MG63 (cell line): ENCODE data around the gene MCC. TPM values are rescaled to one million over a fixed set of nuclear protein-coding genes. Genes with fewer than 3 reads are reported as not detected.

Source experiments
- DNase-seq: peaks from one replicate; pipeline ENCODE4 v3.0.0-alpha.2; 2020
- H3K27me3 ChIP-seq: fragments of 250-450 bp; sonication (Bioruptor Pico); 2 replicates; pipeline ENCODE4 v1.5.1; 2020; ENCODE audit warnings: mild to moderate bottlenecking, moderate library complexity
- H3K36me3 ChIP-seq: fragments of 250-450 bp; sonication (Bioruptor Pico); 2 replicates; pipeline ENCODE4 v1.5.1; 2020; ENCODE audit warnings: mild to moderate bottlenecking, moderate library complexity
- H3K4me3 ChIP-seq: fragments of 250-450 bp; sonication (Bioruptor Pico); 2 replicates; pipeline ENCODE4 v1.5.1; 2020; ENCODE audit warnings: mild to moderate bottlenecking, moderate library complexity
- H3K9me3 ChIP-seq: fragments of 250-450 bp; sonication (Bioruptor Pico); 2 replicates; pipeline ENCODE4 v1.5.1; 2020; ENCODE audit warnings: mild to moderate bottlenecking, moderate library complexity
- total RNA-seq: library from RNA; depleted of rRNA; stranded (reverse); fragments of >200 nt; shearing (Covaris generic); gene quantifications from 2 replicates; pipeline ENCODE4 v1.2.3, GENCODE V29; 2014; ENCODE audit warnings: low replicate concordance

MCC gene
- total RNA-seq, 1 experiment from 2014 or later = 7.1 TPM

DNA sequence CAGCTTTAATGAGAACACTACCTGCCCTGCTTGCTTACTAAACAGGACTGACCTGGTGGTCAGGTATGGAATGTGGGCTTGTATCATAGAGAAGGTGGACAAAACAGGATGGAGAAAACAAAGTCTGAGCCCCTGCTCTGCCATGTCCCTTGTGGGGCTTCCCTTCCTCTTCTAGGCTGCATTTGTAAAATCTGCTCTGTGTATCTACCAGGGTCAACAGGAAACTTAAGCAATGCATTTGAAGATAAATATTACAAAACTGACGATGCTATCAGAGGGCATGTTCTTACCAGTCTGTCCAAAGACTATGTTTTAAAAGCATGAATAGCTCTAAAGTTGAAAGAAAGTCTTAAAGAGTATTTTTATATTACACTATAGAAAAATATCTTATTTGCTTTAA is 282.9 kb downstream of the MCC start:
- DNase-seq = no peak
- Histone ChIP-seq H3K9me3 (no peaks in the 10 kb centered on the region), H3K27me3 (no peaks in the 10 kb centered on the region), H3K4me3 (no peak overlapping the region), H3K36me3 (no peaks in the 10 kb centered on the region)

DNA sequence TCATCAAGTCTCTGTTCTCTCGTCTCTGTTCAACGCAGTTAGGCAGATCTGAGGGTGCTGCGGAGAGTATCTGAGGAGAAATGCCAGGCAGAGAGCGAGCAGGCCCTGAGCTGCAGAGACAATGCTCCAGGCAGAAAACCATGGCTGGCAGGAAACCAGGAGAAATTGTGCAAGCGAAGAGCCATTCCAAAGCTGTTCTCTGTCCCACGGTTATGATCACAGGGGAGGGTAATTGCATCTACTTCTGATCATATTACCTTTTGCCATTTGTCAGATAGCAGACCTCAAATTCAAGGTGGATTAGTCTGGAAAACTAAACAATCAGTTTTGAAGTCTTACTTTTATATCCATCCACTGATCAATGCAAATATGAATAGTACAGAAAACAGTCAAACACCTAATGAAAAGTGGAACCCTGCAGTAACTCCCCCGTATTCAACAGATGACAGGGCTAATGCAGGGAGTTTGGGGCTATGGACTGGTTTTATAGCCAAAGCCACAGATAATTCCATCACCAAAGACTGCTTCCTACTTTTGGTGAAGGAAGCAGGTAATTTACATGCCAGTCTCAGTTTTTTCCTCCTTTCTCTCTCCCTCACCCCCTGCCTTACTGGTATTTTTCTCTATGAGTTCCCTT is 283.6 kb downstream of the MCC start:
- Histone ChIP-seq H3K9me3 (no peaks in the 10 kb centered on the region), H3K36me3 (no peaks in the 10 kb centered on the region), H3K27me3 (no peaks in the 10 kb centered on the region), H3K4me3 (no peak overlapping the region)
- DNase-seq = no peak

DNA sequence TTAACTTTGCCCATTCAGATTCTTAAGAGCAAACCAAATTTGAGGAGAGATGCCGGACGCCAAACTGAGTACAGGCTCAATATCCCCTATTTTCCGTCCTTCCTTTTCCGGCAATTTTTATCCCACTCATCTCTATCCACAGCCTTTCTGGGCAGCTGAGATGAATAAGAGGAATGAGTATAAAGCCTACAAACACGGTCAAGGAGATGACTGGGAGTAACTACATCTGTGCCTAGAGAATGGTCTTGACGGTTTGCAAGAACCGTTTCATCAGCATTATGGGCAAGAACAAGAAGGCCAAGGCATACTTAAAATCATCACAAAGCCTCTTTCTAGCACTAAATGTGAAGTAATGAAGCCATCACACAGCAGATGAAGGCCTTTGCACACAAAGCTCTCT is 284.3 kb downstream of the MCC start:
- Histone ChIP-seq H3K4me3 (no peak overlapping the region), H3K36me3 (no peaks in the 10 kb centered on the region), H3K27me3 (no peaks in the 10 kb centered on the region), H3K9me3 (no peaks in the 10 kb centered on the region)
- no peak for DNase-seq

DNA sequence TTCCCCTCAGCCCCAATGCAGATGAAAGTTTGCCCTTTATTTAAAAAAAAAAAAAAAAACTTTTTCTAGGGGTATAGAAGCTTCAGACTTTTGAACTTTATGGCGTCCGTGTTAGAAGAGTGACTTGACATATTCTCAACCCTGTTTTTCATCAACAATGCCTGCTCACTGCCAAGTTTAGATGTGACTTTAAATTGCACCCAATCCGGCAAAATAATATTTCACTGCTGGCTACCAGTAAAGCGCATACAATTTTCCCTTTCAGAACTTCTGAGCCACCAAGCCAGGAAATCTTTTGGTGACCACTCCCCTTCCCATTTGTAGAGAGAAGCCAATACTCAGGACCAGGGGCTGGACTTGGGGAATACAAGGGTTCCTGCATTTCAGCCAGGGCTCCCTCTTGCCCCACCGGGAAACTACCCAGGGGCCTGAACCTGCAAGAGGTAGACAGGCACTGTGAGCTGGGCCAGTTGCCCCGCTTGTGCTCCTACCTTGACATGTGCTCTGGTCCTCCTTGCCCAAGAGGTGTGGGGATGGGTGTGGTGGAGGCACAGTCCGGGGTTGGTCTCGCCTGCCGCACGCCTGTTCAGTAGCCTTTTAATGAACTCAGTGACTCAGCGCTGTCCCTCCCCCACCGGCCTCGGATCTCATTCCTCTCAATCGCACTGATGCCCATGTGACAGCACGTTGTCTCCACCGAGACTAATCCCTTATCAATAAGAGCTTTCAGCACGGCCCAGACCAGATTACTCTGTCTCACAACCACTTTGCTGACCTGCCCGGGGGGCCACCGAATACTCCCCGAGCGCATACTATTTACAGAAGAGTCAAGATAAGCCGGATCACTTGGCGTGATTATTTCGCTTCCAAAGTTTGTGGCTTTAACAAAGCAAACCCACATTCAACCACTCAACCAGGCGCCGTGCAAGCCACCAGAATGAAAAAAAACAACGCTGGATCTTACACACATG is 285.2 kb downstream of the MCC start:
- no peak for DNase-seq
- Histone ChIP-seq H3K27me3 (no peaks in the 10 kb centered on the region), H3K36me3 (no peaks in the 10 kb centered on the region), H3K4me3 (no peak overlapping the region), H3K9me3 (no peaks in the 10 kb centered on the region)

DNA sequence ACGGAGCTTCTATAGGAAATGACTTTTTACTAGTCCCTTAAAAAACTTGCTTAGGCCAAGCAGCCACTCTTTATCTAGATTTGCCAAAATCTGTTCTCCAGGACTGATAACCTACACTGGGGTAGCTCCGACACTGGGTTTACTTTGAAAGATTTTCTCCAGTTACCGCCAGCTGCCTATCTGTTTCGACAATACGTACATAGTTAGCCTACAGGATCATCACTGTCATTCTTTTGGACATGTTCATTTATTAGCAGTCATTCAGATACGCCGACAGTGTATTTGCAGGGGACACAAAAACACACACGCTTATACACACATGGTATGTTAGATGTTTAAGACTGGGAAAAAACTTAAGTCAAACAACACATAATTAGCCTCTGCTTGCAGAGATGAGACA is 286.0 kb downstream of the MCC start:
- no peaks in the 10 kb centered on the region for H3K27me3 ChIP-seq
- H3K9me3 ChIP-seq = no peaks in the 10 kb centered on the region
- no peak for DNase-seq
- H3K36me3 ChIP-seq = no peaks in the 10 kb centered on the region
- no peak overlapping the region for H3K4me3 ChIP-seq

DNA sequence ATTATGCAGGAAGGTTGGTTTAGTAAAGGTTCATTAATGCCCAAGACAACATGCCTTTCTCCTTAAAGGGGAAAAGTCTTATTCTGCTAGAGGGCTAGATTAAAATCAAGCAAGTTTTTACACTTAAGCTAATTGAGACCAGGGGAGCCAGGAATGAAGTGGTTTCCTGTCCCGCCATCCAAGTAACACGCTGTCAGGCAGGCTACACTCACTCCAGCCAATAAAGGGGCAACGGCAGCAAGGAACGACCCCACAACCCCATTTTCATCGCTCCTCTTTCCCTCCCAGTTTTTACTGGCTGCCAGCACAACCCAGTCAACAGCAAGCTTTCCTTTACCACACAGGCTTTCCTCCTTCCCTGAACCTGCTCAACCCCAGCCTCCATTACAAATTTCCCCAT is 286.5 kb downstream of the MCC start:
- Histone ChIP-seq H3K4me3 (no peak overlapping the region), H3K27me3 (no peaks in the 10 kb centered on the region), H3K36me3 (no peaks in the 10 kb centered on the region), H3K9me3 (no peaks in the 10 kb centered on the region)
- DNase-seq = no peak

DNA sequence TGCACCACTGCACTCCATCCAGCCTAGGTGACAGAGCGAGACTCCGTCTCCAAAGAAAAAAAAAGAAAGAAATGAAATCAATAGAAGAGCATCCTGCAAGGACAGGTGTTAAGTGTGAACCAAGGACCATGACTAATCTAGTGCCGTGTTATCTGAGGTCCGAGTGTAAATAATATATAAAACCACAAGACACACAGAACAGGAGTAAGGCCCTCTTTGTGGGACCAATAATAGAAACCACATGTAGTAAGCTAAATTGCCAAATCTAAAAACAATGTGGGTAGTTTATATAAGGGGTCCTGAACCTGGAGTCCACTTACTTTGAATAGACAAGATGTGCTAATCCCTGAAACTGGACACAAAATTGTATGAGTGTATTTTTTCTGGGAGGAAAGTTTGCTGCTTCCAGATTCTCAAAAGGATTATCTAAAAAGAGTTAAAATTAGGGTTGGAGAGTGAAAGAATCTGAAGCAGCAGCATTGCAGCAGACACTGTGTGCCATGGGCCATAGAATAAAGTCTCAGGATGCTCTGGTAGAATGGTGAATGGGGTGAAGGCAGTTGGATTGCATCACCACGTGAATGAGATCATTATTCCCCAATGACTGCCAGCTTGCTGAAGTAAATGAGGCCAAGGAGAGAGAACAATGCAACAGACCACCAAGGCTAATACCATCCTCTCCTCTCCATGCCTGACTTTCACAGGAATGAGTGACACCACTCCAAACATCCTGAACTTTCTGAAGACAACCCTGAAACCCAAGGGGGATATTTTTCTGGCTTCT is 288.9 kb downstream of the MCC start:
- Histone ChIP-seq H3K4me3 (no peak overlapping the region), H3K9me3 (no peaks in the 10 kb centered on the region), H3K36me3 (no peaks in the 10 kb centered on the region), H3K27me3 (no peaks in the 10 kb centered on the region)
- no peak for DNase-seq

DNA sequence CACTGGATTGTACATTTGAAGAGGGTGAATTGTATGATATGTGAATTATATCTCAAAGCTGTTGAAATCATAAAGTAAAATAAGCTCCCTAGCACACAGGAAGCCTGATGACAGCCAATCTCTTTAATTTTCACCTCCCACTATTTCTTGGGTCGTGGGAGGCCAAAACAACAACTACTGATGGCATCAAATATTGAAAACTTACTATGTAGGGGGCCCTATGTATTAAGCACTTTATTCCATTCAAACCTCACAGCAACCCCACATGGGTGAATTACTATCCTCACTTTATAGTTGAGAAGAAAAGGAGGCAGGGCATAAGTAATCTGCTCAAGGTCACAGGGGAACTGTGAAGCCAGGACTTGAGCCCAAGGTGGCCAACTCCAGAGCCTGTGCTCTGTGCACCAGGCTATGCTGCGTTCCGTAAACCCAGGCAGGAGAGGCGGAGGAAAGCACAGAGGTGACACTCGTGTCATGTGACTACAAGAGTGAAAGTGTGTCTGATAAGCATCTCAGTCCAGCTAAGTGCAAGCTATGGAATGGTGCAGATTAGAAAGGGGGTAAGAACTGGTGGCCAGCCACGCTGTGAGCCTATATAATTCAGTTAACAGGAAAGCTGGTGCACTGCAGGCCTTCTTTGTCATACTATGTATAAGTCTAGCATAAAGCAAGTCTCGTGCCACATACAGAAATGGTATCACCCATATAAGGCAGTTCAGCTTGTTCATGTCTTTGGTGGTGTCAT is 290.6 kb downstream of the MCC start:
- no peak for DNase-seq
- Histone ChIP-seq H3K36me3 (no peaks in the 10 kb centered on the region), H3K9me3 (0 out of 2 replicates have a peak, but pooled peaks cover 2% of the 10 kb centered on the region), H3K4me3 (no peak overlapping the region), H3K27me3 (no peaks in the 10 kb centered on the region)

DNA sequence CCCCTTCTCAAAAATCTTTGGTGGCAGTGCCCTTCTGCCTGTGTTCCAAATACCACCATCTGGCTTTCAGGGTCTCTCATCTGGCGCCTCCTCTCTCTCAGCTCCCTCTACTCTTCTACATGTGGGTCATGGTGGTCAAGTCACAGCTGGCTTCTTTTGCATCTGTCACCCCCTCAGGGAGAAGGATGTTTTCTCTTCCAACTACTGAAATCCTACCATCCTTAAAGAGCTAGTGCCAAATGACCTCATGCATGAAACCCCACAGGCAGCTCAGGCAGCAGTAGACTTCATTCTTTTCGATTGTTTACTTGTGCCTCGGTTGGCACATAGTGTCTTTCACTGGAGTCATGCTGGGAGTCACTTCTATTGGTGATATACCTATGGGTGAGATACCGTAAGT is 292.5 kb downstream of the MCC start:
- Histone ChIP-seq H3K4me3 (no peak overlapping the region), H3K27me3 (no peaks in the 10 kb centered on the region), H3K36me3 (no peaks in the 10 kb centered on the region), H3K9me3 (0 out of 2 replicates have a peak, but pooled peaks cover 2% of the 10 kb centered on the region)
- no peak for DNase-seq

DNA sequence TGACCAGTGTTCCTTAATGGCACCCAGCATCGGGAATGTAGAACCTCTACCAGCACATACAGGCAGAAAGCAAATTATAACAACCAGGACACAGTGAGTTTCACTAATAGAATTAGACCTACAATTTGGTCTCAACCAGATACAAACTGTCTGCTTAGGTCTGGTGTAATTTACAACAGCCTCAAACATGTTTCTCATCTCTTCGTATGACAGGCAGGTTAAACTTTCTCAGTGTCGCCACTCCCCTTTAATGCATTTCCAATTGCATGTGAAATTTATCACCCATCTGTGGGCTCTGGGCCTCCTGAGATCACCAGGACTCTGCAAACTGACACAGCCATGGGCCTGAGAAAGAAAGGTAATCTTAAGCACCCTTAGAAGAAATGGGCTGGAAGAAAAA is 293.0 kb downstream of the MCC start:
- Histone ChIP-seq H3K9me3 (0 out of 2 replicates have a peak, but pooled peaks cover 2% of the 10 kb centered on the region), H3K36me3 (no peaks in the 10 kb centered on the region), H3K4me3 (no peak overlapping the region), H3K27me3 (no peaks in the 10 kb centered on the region)
- no peak for DNase-seq

DNA sequence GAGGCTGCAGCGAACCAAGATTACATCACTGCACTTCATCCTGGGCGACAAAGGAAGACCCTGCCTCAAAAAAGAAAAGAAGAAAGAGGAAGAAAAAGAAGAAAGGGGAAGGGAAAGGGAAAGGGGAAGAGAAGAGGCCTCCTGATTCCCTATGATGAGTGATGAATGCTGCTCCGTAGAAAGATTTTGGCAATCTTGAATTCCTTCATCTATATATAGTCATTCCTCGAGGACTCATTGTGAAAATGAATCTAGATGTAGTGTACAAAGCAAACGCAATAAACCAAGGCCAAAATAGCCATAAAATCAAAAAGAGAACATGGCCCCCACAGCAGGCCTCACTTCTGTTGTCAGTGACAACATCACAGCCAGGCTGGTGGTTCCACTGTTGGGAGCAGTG is 293.7 kb downstream of the MCC start:
- Histone ChIP-seq H3K36me3 (no peaks in the 10 kb centered on the region), H3K9me3 (0 out of 2 replicates have a peak, but pooled peaks cover 2% of the 10 kb centered on the region), H3K27me3 (no peaks in the 10 kb centered on the region), H3K4me3 (no peak overlapping the region)
- no peak for DNase-seq

DNA sequence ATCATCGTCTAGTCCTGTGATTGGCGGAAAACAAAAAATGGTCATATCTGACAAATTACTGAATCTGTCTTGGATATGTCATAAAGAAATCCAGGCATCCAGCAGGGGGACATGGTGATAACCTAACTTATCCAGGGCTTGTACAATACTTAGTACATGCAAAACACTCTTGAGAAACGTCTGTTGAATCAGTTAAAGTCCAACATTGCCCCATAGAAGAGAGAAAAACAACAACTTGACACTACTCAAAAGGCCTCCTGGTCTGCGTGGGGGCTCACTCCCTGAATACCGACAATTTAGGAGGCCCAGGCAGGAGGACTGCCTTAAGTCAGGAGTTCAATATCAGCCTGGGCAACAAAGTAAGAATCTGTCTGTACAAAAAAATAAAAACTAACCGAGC is 294.1 kb downstream of the MCC start:
- no peak overlapping the region for H3K4me3 ChIP-seq
- H3K36me3 ChIP-seq = no peaks in the 10 kb centered on the region
- no peak for DNase-seq
- no peaks in the 10 kb centered on the region for H3K27me3 ChIP-seq
- H3K9me3 ChIP-seq = 0 out of 2 replicates have a peak, but pooled peaks cover 2% of the 10 kb centered on the region

DNA sequence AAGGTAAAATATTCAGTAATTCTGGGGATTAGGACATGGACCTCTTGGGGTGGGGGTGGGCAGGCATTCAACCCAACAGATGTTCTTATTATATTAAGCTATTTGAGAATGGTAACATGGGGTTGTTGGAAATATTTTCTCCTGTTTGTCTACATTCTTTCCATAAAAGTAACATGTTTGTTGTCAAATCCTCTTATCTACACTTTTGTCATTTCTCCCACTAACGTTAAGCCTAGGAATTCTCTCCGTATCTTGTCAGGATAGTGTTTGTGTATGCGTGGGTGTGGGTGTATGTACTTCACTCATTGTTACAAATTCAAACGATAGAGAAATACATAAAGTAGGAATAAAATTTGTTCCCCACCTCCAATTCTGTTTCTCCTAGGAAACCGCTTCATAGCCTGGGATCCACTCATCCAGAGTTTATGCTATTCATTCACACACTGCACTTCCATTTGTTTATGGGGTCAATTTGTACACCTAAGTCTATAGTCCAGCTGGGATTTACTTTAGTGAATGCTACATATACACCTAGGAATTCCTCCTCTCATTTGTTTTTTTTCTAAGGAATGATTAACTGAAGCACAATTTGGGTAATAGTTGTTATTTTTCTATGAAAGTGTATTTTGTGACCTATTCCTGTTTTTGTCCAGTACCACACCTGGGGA is 294.8 kb downstream of the MCC start:
- no peak overlapping the region for H3K4me3 ChIP-seq
- H3K27me3 ChIP-seq = no peaks in the 10 kb centered on the region
- DNase-seq = no peak
- 0 out of 2 replicates have a peak, but pooled peaks cover 2% of the 10 kb centered on the region for H3K9me3 ChIP-seq
- no peaks in the 10 kb centered on the region for H3K36me3 ChIP-seq

DNA sequence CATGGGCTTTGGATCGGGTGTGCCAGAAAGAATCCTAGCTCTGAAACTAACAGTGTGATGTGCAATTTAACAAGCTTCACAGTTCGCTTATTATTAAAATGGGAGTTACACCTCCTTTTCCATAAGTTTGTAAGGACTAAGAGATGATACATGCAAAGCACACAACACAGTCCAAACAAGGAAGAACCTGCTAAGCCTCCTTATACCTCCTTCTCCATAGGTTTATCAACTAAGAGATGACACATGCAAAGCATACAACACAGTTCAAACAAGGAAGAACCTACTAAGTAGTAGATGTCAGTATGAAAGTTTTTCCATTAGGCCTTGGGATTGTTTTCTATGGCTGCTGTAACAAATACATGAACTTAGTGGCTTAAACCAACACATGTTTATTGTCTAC is 295.7 kb downstream of the MCC start:
- H3K4me3 ChIP-seq = no peak overlapping the region
- no peak for DNase-seq

DNA sequence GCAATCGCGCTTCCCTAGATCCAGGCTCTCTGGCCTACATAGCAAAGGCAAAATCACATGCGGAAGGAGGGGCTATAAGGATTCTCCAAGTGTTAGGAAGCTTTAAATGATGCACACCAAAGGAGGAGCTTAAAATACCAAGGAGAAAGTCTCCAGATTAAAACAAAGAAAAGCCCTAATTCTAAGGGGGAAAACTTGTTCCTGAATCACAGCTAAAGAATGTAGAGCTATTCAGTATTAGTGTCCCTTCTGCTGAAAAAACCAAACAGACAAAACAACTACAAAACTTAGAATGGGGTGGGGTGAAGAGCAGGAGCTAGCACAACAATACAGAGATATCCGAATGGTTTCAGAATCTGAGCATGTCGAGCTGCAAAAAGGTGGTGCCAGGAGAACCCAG is 297.9 kb downstream of the MCC start:
- H3K4me3 ChIP-seq = no peak overlapping the region
- H3K36me3 ChIP-seq = no peaks in the 10 kb centered on the region
- DNase-seq = no peak
- H3K9me3 ChIP-seq = 0 out of 2 replicates have a peak, but pooled peaks cover 2% of the 10 kb centered on the region
- H3K27me3 ChIP-seq = peaks cover 3% of the 10 kb centered on the region; the same call in 1 of the 2 replicates

More for the DNA sequence above, 295.7 kb downstream of the MCC start:
- no peaks in the 10 kb centered on the region for H3K27me3 ChIP-seq
- H3K9me3 ChIP-seq = 0 out of 2 replicates have a peak, but pooled peaks cover 2% of the 10 kb centered on the region
- no peaks in the 10 kb centered on the region for H3K36me3 ChIP-seq

DNA sequence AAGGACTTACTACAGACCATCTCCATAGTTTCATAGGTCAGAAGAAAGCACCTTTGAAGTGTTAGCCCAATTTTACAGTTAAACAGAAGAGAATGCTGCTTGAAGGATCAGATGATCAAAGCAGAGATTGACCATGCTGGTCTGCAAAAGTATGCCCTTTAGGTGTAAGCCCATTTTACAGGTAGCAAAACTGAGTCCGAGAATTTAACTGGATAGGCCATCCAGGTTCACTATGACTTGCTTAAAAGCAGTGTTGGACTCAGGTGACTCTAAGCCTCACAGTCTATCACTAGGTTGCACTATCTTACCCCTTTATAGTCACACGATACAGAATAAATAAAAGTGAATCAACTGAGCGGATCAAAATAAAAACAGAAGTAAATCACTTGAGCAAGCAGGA is 299.0 kb downstream of the MCC start:
- Histone ChIP-seq H3K4me3 (no peak overlapping the region), H3K36me3 (no peaks in the 10 kb centered on the region), H3K9me3 (0 out of 2 replicates have a peak, but pooled peaks cover 2% of the 10 kb centered on the region), H3K27me3 (peaks cover 10% of the 10 kb centered on the region; the same call in 1 of the 2 replicates)
- DNase-seq = no peak
